AG04449 (cell line): ENCODE data around the gene CHST8.

Source experiments
- CTCF ChIA-PET: fragments of 350-600 bp; formaldehyde crosslinking; extraction: SDS; loops from one replicate; lab custom pipeline; 2021; ENCODE audit warnings: antibody characterized with exemption; lab: Yijun Ruan, JAX
- POLR2A ChIA-PET: fragments of 400-600, 350-600 bp; formaldehyde crosslinking; extraction: SDS; loops from one replicate; lab custom pipeline; 2020; ENCODE audit warnings: antibody characterized with exemption, inconsistent platforms; lab: Yijun Ruan, JAX
- DNase-seq: peaks from one replicate; pipeline ENCODE4 v3.0.0-alpha.2; 2010; ENCODE audit warnings: low read depth, low spot score
- H3K4me3 ChIP-seq: 2 replicates; pipeline ENCODE4 v1.5.1; 2011; ENCODE audit warnings: low read depth, mild to moderate bottlenecking, control low read depth, low read length
- CTCF ChIP-seq: IDR thresholded peaks from one replicate; pipeline ENCODE4 v1.5.1; 2011; ENCODE audit warnings: mild to moderate bottlenecking, moderate library complexity, low read length, control low read depth, inconsistent platforms; ENCODE audit not compliant: insufficient read depth; ENCODE audit errors: missing control alignments

CHST8 gene

GRCh38 chr19:33758541-33759013 lies 136.8 kb downstream of the CHST8 start:
- ChIA-PET CTCF (interaction anchor here (4.6 kb wide), 1 partner anchor 12 kb away, joined by 21 read pairs; no protein-coding TSS in a partner anchor), POLR2A (no interaction called here)
- no peak overlapping the region for H3K4me3 ChIP-seq
- no peak for TF ChIP-seq CTCF
- DNase-seq: no peak

GRCh38 chr19:33759356-33759755 lies 137.6 kb downstream of the CHST8 start:
- CTCF ChIA-PET: interaction anchor here (4.6 kb wide), 1 partner anchor 11 kb away, joined by 21 read pairs; no protein-coding TSS in a partner anchor
- TF ChIP-seq CTCF: no peak

GRCh38 chr19:33763633-33764371 lies 142.0 kb downstream of the CHST8 start:
- DNase-seq: no peak
- TF ChIP-seq CTCF: no peak
- no peak overlapping the region for H3K4me3 ChIP-seq
- CTCF ChIA-PET: interaction anchor here (0.9 to 3.5 kb wide), 3 partner anchors 14 to 333 kb away, joined by 3 to 22 read pairs (median 3); no protein-coding TSS in a partner anchor
- POLR2A ChIA-PET: no interaction called here

More at GRCh38 chr19:33759356-33759755, 137.6 kb downstream of the CHST8 start:
- no peak for DNase-seq
- H3K4me3 ChIP-seq: no peak overlapping the region
- POLR2A ChIA-PET: no interaction called here

GRCh38 chr19:33766623-33767022 lies 144.9 kb downstream of the CHST8 start:
- ChIA-PET CTCF (interaction anchor here (9.9 kb wide), 1 partner anchor 337 kb away, joined by 311 read pairs; no protein-coding TSS in a partner anchor), POLR2A (no interaction called here)
- no peak for TF ChIP-seq CTCF
- no peak for DNase-seq
- H3K4me3 ChIP-seq: no peak overlapping the region

GRCh38 chr19:33767898-33768413 lies 146.2 kb downstream of the CHST8 start:
- CTCF ChIA-PET: interaction anchor here (1.0 to 9.9 kb wide), 7 partner anchors 10 to 533 kb away, joined by 3 to 311 read pairs (median 5); no protein-coding TSS in a partner anchor
- POLR2A ChIA-PET: interaction anchor here (0.9 kb wide), 1 partner anchor 247 kb away, joined by 3 read pairs; the partner anchor contains the start of gene PEPD
- no peak for TF ChIP-seq CTCF
- no peak for DNase-seq
- no peak overlapping the region for H3K4me3 ChIP-seq

GRCh38 chr19:33769208-33769607 lies 147.5 kb downstream of the CHST8 start:
- no peak for DNase-seq
- ChIA-PET POLR2A (no interaction called here), CTCF (interaction anchor here (0.7 to 9.9 kb wide), 12 partner anchors 8 to 534 kb away, joined by 3 to 311 read pairs (median 6); no protein-coding TSS in a partner anchor)
- H3K4me3 ChIP-seq: no peak overlapping the region
- no peak for TF ChIP-seq CTCF
